Activated CD4-positive, alpha-beta T cell treated with anti-CD3 and anti-CD28 coated beads, Interleukin-2, amount 50 U/mL, for 24 hours (primary cell): Measurements from ENCODE around the gene MYRIP.
"Not testable (repeated sequence)": the region's sequence is repeated elsewhere in the genome, so short reads cannot be mapped to it uniquely, and the experiment has no call there.

Source experiments
- DNase-seq, 2 donors: peaks; one replicate each; pipeline ENCODE4 v3.0.0-alpha.2; 2020; ENCODE audit warnings: low read depth in 1 of 2, low spot score in 1 of 2

Gene MYRIP

DNA sequence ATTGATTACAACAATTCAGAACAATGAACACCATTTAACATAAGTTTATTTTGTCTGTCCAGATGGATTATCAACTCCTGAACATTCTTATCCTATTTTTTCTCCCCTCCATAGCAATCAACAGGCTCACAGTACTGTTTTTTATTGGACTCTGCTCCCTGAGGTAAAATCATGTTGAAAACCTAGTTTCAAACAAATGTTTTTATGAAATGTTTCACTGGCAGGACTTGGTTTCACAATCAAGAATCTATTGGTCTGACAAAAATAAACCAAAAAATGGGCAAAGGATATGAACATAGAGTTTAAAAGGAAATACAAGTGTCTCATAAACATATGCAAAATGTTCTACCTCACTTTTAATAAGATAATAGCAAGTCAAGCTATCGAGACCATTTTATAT is 2.6 kb upstream of the MYRIP start:
- DNase-seq, result no peak

DNA sequence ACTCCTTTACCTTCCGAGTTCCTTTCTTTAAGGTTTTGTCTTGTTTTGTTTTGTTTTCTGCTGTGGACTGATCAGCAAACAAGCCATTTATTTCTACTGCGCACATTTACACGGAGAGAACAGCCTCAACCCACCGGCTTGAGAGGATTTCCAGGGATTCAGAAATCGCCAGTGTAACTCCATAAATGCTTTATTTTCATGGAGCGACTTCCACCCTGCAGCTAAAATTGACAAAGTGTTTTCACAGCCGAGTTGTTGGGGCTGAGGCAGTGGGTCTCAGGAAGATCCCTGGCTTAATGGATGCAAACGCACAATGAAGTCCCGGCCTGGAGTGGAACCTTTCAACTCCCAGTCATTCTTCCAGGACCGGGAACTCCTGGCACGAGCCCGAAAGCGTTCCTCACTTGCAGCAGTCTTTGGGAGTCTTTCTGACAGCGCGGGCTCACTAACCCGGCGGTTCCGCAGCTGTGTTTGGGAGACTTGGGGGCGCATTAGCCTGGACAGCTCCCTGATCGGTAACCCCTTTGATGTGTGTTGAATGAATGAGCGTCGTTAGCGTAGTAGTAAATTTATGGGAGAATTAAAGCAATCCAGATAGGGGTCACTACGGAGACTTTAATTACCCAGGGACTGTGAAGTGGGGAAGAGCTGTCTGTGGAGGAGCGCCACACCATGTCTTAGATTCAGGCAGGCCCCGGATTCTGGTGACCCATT is 785 bp upstream of the MYRIP start:
- no peak for DNase-seq

DNA sequence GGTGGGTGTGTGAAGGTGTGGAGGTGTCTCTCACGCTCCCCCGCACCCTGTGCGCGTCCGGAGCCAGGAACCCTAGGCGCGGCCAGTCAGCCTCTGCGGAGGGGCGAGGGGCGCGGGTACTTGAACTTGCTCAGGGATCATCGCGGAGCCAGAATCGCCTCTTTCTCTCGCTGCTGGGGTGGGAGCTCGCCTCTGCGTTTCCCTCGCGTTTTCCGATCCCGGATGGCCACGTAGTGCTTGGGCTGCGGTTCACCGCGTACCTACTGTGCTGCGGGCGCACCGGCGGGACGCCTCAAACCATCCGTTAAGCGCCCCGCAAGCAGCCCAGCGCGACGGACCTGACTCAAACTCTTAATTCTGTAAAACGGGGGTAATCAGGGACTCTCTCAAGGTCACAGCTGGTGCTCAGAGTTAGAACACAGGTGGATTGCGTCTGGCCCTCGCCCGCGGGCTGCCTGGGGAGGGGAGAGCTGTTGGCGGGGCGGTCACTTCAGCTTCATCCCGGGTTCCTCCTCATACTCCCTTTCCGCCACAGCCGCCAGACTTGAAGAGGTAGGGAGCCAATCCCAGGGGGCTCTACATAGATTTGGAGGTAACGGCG is 686 bp downstream of the MYRIP start:
- no peak for DNase-seq

DNA sequence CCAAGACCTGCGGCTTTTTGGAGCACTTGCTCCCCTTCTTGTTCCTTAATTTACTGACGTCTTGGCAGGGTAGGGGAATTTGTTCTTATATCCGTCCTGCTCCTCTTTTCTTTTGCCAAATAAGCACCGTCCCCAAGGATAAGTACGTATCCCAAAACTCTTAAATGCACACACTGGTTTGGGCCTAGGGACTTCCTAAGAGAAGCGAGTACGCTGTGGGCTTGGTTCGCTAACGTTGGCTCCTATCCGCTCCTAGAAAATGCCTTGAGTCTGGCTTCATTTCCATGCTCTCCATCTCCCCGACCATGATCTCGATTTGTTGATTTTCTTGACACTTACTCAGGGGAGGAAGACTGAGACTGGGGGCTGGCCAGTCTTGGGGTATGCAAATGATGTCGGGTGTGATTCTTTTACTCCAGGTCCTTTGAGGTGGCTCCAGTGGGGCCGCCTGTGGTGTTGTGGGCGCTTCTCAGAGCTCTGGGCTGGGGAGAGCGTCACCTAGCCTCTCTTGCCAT is 1.3 kb downstream of the MYRIP start:
- DNase-seq, result no peak

DNA sequence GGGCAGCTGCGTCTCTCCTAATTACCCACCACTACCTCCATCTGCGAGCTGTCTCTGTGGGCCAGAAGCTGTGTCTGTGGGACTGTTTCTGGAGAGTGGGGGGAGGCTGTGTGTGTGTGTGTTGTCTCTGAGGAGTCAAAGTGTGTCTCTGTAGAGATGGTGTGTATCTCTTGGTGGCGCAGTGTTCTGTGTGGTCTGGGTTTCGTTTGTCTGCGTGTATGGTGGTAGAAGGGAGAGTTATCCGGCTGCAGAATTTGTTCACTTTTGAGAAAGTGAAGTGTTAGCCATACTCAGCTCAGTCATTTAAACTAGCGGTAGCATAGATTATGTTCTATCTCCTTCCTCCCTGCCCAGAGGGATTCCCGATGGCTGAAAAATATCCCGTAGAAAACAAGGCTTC is 2.2 kb downstream of the MYRIP start:
- DNase-seq, result no peak

DNA sequence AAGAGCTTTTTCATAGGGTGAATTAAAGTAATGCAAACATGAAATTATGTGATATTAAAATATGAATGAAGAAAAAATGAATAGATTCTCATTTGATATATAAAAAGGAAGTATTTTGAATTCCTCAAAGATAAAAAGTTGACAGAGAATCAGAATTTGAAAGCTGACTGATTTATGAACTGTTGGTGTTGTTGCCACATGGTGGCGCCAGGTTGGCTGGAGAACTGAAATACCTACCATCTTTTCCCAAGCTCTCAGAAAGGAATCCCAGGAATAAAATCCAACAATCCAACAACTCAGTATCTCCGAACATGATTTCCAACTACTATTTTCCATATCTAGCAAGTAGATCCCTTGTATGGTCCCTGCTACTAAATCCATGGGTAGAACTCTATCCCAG is 3.1 kb downstream of the MYRIP start:
- DNase-seq, result no peak

DNA sequence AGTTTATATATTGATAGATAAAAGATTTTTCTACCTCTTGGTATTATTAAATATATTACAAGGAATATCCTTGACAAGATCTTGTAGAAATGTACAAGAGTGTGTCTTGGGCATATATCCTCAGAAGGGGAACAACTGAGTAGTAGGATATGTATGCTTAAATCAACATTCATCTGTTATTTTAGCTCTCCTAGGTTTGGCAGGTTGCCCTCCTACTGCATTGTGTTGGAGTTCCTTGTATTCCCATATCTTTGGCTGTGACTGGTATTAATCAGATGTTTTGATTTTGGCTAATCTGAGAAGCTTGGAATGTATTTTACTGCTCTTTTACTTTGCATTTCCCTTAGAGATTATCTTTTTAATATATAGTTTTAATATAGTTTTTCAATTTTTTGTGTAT is 4.6 kb downstream of the MYRIP start:
- DNase-seq, result no peak

DNA sequence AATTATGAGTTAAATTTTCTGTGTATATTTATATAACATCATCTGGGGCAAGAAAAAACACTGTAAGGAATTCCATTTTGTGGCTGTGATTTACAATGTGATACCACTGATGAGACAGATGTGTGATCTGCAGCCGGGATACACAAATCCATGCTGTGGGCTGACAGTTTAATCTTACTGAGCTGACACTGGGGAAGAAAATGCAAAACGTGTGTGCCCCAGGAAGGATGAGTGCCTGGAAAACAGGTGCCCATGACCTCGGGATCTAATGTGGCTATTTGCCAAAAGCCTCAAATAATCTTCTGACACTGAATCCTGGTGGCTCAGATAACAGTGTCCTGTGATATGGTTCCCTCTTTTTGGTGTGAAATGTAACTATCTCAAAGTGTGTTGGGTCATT is 10.5 kb downstream of the MYRIP start:
- DNase-seq, result no peak

DNA sequence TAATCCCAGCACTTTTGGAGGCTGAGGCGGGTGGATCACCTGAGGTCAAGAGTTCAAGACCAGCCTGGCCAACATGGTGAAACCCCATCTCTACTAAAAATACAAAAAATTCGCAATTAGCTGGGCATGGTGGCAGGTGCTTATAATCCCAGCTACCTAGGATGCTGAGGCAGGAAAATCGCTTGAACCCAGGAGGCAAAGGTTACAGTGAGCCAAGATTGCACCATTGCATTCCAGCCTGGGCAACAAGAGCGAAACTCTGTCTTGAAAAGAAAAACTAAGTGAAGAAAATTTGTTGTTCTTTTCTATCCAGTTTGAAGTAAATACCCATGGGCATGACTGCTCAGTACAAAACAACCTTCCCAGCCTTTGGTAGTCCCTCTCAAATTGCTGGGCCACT is 24.4 kb downstream of the MYRIP start:
- not testable (repeated sequence) for DNase-seq

DNA sequence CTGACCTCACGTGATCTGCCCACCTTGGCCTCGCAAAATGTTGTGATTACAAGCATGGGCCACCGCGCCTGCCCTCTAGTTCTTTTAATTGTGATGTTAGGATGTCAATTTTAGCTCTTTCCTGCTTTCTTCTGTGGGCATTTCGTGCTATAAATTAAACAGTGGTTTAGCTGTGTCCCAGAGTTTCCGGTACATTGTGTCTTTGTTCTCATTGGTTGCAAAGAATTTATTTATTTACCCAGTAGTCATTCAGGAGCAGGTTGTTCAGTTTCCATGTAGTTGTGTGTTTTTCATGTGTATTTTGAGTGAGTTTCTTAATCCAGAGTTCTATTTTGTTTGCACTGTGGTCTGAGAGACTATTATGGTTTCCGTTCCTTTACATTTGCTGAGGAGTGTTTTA is 30.1 kb downstream of the MYRIP start:
- DNase-seq, result no peak

DNA sequence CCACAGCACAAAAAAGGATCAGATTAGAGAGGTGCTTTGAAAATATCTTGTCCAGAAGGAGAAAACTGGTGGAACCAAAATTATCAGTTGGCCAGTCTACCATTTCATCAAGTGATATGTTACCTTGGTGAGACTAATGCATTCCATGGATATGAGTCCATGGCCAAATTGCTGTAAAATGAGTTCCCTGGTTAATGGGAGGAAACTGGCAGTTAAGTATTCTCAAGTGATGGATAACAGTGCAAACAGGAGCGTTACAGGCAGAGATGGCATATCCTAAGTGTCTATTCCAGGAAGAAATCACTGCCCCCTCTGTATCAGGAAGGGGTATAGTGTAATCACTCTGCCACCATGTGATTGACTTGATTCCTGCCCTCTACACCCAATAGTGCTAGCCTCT is 34.0 kb downstream of the MYRIP start:
- no peak for DNase-seq

DNA sequence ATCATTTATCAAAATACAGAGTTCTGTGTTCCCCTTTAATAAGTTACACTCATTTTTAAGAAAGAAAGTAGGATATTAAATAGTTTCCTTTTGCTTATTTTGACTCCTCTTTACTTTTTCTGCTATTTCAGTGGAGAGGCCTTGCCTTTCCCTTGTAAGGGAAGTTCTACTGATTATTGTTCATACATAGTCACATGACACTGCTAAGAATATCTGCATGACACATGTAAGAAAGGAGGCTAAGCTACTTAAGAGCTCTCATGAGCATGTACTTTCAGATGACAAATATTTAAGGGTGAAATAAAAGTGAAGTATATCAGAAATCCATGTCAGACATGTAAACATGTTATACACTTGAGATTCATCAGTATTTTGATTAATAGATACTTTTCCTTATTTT is 39.0 kb downstream of the MYRIP start:
- no peak for DNase-seq

DNA sequence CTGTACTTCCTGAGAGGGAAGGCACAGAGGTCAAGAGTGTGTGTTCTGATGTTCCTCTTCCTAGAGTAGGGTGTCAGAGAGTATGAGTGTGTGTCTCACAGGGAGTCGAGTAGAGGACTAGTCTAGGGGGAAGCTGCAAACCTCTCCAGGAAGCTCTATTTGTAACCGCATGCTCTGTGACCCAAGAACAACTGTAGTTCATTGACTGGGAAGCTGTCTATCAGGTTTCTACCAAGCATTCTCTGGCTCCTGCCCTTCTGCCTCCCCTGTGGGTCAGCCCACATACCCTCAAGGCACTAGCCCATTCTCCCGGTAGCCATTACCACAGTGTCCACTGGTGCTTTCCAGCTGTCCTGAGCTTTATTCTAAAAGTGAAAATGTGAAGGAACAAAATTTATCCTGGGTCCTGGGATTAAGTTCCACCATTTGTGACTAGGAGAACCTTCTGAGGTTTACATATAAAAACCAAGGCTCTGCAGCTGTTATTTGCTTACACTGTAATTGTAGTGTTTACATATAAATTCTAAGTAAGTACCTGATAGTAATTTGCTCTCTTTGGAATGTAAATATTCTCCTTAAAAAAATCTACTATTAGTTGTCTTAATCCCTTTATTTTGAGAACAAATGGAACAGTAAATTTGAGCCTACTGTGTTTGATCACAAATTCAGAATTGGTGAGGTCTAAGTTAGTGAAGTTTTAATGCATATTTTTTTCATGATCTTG is 40.7 kb downstream of the MYRIP start:
- no peak for DNase-seq

DNA sequence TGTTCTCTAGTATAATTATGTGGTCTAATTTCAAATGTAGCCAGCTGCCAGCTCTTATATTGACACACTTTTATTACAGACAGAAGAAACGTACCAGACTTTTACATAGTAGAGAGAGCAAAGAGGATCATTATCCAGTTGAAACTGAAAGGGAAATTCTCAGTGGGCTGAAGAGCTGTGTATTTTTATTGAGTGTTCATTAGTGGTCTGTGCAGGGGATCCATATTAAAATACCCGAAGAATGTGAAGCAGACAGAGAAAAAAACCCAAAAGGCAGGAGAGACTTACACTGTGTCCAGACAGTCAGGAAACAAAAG is 41.3 kb downstream of the MYRIP start:
- no peak for DNase-seq

DNA sequence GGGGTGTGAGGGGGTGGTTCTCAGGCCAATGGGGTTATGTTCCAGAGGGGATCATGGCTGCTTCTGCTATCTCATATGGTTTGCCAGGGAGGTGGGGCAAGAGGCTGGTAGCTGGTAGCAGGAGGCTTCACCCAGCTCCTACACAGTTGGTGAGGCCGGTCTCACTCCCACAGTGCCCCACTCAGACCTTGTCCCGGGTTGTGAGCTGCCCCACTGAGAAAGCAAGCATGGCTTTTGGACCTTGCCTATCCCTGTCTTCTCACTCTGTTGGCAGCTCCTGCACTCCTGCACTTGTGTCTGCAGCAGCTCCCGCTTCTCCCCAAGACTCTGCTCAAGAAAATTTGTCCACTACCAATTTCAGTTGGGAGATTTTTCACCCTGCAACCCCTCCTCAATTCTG is 46.1 kb downstream of the MYRIP start:
- no peak for DNase-seq

DNA sequence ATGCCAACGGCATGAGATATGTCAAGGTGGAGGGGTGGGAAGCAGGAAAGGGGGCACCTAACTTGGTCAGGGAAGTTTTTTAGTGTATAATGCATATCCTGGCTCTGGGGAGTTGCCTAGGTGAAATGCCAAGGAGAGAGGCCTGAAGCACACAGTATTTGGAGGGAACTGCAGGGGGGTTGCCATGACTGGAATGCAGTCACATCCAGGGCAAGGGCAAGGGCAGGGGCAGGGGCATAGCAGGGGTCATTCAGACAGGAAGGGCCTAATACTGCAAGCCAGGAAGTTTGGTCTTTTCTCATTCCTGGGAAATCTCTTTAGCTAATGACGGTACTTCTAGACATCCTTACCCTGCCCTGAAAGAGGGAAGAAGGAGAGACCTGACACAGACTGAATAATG is 60.5 kb downstream of the MYRIP start:
- DNase-seq, result no peak

DNA sequence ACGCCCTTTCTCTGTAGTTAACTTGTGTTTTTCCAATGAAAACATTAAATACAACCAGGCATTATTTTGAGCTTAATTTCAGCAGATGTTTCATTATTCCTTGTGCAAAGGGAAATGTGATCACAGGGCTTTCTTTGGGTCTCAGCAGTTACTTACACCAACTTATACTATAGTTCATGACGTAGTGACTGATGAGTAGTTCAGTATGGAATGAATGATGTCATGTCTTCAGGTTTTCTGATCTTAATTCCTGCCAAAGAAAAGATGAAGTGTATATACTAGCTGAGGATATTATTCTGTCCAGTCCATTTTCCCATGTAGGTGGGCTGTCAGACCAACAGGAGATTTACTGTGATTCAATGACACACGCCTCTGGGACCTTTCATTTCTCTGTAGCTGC is 61.3 kb downstream of the MYRIP start:
- DNase-seq, result no peak

DNA sequence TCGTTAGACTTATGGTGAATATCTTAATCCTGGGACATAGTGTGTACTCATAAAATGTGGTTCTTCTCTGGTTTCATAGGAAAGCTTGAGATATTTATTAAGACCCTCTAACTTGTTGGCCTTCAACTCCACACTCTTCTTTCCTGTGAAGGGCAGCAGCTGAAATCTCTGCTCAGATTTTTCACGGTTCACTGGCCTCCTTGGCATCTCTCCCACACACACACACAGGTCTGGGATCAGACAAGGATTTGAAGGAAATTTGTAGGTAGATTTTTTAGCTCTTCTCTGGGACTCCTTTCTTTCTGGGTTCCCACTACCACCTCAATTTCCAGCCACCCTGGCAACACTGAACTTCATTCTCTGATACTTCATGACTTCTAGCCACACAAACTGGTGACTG is 70.2 kb downstream of the MYRIP start:
- no peak for DNase-seq

DNA sequence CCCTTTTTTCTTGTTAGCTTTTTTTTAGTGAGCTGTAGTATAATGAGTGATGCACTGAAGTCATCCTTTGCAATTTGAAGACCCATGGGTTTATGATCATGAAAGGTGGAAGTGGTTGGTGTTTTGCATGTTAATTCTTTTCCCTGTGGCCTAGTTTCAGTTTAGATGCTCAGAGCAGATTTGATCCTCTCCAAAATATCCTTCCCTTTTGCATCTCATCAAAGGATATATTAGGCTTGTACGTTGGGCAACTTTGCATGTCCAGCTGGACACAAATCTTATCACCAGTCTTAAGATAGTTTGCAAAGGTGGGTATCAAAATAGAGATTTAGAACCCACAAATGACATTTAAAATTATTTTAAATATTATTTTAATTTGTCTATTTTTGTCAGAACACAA is 72.7 kb downstream of the MYRIP start:
- no peak for DNase-seq

DNA sequence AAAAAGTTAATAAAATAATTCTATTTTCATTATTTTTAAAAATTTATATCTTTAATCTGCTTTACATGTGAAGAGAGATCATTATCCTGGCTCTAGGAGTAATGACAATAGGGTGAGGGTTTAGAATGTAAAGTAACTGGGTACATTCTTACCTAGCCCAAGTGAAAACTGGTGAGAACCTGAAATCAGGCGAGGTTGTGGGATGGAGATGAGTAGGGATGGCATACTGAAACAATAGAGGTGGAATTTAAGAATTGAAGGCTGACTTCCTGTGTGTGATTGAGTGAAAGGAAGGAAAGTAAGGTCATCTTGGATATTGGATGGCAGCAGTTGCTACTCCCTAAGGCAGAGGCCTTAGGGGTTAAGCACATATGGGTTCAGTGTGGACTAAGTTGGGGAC is 82.7 kb downstream of the MYRIP start:
- DNase-seq, result no peak

DNA sequence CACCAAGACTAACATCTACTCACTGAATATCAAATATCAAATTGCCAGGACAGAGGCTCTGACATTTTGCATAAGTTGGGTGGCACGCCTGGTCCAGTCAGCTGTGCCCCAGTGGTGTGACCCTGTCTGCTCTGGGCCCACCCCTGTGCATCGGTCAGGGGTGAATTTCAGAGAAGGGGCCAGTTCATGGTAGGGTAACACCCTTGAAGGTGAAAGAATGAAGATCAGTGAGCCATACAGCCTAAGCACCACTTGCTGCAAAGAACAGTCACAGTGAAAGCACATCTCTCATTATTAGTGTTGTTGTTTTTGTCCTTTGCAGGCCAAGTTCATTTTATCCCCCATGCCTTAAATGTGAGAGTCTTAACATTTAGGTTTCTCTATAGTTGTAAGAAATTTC is 86.8 kb downstream of the MYRIP start:
- no peak for DNase-seq

DNA sequence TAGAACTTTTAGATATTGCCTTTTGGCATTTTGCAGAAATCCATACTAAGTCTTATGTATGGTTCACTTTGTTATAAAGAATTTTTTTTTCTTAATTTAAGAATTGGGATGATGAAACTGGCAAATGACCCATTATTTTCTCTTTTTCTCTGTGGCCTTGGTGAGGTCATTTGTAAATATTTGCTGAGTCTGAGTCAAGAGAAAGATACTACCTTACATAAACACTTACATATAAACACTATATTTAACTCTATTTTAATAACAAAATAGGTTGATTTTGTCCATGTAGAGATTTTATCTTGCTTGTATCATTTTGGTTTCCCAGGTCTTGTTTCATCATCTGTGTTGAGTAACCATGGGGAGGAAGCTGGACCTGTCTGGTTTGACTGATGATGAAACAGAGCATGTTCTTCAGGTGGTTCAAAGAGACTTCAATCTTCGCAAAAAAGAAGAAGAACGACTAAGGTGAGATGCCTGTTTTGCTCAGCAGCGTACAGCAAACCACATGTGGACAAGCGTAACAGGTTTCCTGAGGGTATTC is 91.1 kb downstream of the MYRIP start:
- no peak for DNase-seq
